DMS114 treated with DMSO at 0.1 percent for 48 hours (cell line): ENCODE data around the gene RAD51AP2.
"Not testable (repeated sequence)": the region's sequence is repeated elsewhere in the genome, so short reads cannot be mapped to it uniquely, and the experiment has no call there.

Source experiments
- DNase-seq: peaks from one replicate; lab custom pipeline; 2025; ENCODE audit not compliant: unreplicated experiment; lab: John Stamatoyannopoulos, UW

The RAD51AP2 gene

GRCh38 chr2:17538022-17538843 is 20.0 kb upstream of the RAD51AP2 start:
- no peak for DNase-seq

GRCh38 chr2:17536416-17536815 is 18.2 kb upstream of the RAD51AP2 start:
- no peak for DNase-seq

- no peak for DNase-seq
Measured at GRCh38 chr2:17533546-17533945, 15.3 kb upstream of the RAD51AP2 start.

- DNase-seq, result no peak
Measured at GRCh38 chr2:17529771-17530170, 11.5 kb upstream of the RAD51AP2 start.

GRCh38 chr2:17522303-17522702 is 4.1 kb upstream of the RAD51AP2 start:
- no peak for DNase-seq

- no peak for DNase-seq
Measured at GRCh38 chr2:17521621-17522020, 3.4 kb upstream of the RAD51AP2 start.

GRCh38 chr2:17520761-17521160 is 2.5 kb upstream of the RAD51AP2 start:
- peak; percentile 12 for DNase-seq

GRCh38 chr2:17519486-17519885 is 1.2 kb upstream of the RAD51AP2 start:
- no peak for DNase-seq

GRCh38 chr2:17517481-17518211 is 594 bp downstream of the RAD51AP2 start:
- no peak for DNase-seq

GRCh38 chr2:17515652-17516051 is 2.6 kb downstream of the RAD51AP2 start:
- DNase-seq, result no peak

GRCh38 chr2:17506736-17507616 is 11.3 kb downstream of the RAD51AP2 start:
- no peak for DNase-seq

GRCh38 chr2:17497718-17498117 is 20.5 kb downstream of the RAD51AP2 start:
- DNase-seq, result no peak

GRCh38 chr2:17495590-17495989 is 22.6 kb downstream of the RAD51AP2 start:
- no peak for DNase-seq

GRCh38 chr2:17490165-17490564 is 28.1 kb downstream of the RAD51AP2 start:
- DNase-seq, result not testable (repeated sequence)

GRCh38 chr2:17488610-17489009 is 29.6 kb downstream of the RAD51AP2 start:
- DNase-seq, result not testable (repeated sequence)

GRCh38 chr2:17483496-17483895 is 34.7 kb downstream of the RAD51AP2 start:
- no peak for DNase-seq

GRCh38 chr2:17482651-17483050 is 35.6 kb downstream of the RAD51AP2 start:
- no peak for DNase-seq

GRCh38 chr2:17479875-17480274 is 38.4 kb downstream of the RAD51AP2 start:
- no peak for DNase-seq

- DNase-seq, result no peak
Measured at GRCh38 chr2:17476830-17477229, 41.4 kb downstream of the RAD51AP2 start.

GRCh38 chr2:17476064-17476463 is 42.2 kb downstream of the RAD51AP2 start:
- no peak for DNase-seq

- DNase-seq, result no peak
Measured at GRCh38 chr2:17475286-17475685, 43.0 kb downstream of the RAD51AP2 start.
